SU-DHL-6 (cell line): ENCODE measurements around the gene INTS6.

ENCODE experiments used
- H2AFZ ChIP-seq: fragments of 200-600 bp; sonication (generic); 2 replicates; pipeline ENCODE4 v1.6.1; 2014; ENCODE audit warnings: low read depth, mild to moderate bottlenecking, moderate library complexity, mixed read lengths, antibody characterized with exemption, low read length; ENCODE audit not compliant: severe bottlenecking
- H3F3A ChIP-seq: fragments of 200-600 bp; shearing (Covaris generic); 2 replicates; pipeline ENCODE4 v1.6.0; 2016; ENCODE audit warnings: antibody characterized with exemption, mild to moderate bottlenecking; ENCODE audit not compliant: insufficient read depth
- H3K27ac ChIP-seq: fragments of 200-600 bp; sonication (generic); 2 replicates; pipeline ENCODE4 v1.5.1; 2016; ENCODE audit warnings: low read depth, mild to moderate bottlenecking, low read length, moderate library complexity, mixed read lengths
- H3K27me3 ChIP-seq: fragments of 200-600 bp; sonication (generic), shearing (Covaris generic); 2 replicates; pipeline ENCODE4 v1.6.0; 2014; ENCODE audit warnings: mild to moderate bottlenecking, low read length
- H3K36me3 ChIP-seq: fragments of 200-600 bp; sonication (generic); 2 replicates; pipeline ENCODE4 v1.6.1; 2014; ENCODE audit warnings: mild to moderate bottlenecking, low read length, mixed read lengths
- H3K4me2 ChIP-seq: fragments of 300-600, 200-600 bp; shearing (Covaris generic), sonication (generic); 2 replicates; pipeline ENCODE4 v1.6.0; 2014; ENCODE audit warnings: low read length, low read depth, mild to moderate bottlenecking; ENCODE audit not compliant: poor library complexity, severe bottlenecking
- H3K4me3 ChIP-seq: fragments of 200-600 bp; sonication (generic); 2 replicates; pipeline ENCODE4 v1.5.1; 2014; ENCODE audit warnings: antibody characterized with exemption, low read length, mild to moderate bottlenecking, mixed read lengths; ENCODE audit not compliant: insufficient read depth, poor library complexity, severe bottlenecking
- H3K79me2 ChIP-seq: fragments of 200-600 bp; sonication (generic); 2 replicates; pipeline ENCODE4 v1.6.1; 2014; ENCODE audit warnings: mild to moderate bottlenecking, low read length, moderate library complexity; ENCODE audit not compliant: insufficient read depth
- H3K9ac ChIP-seq: fragments of 200-600 bp; sonication (generic); 2 replicates; pipeline ENCODE4 v1.7.0; 2014; ENCODE audit warnings: mild to moderate bottlenecking, low read length
- H3K9me2 ChIP-seq: fragments of 200-600 bp; sonication (generic); replicated peaks from 2 replicates; pipeline ENCODE4 v1.6.1; 2014; ENCODE audit warnings: low read length; ENCODE audit not compliant: insufficient read depth
- H3K9me3 ChIP-seq: fragments of 200-600 bp; sonication (generic); 2 replicates; pipeline ENCODE4 v1.6.1; 2014; ENCODE audit warnings: low read length, mixed read lengths; ENCODE audit not compliant: insufficient read depth
- H4K20me1 ChIP-seq: fragments of 200-600 bp; sonication (generic); 2 replicates; pipeline ENCODE4 v1.6.1; 2014; ENCODE audit warnings: low read depth, mild to moderate bottlenecking, antibody characterized with exemption, low read length, moderate library complexity, mixed read lengths
- EZH2phosphoT487 ChIP-seq: fragments of 200-600 bp; sonication (generic), shearing (Covaris generic); conservative IDR thresholded peaks from 2 replicates; pipeline ENCODE4 v1.6.1; 2018; ENCODE audit warnings: mild to moderate bottlenecking, antibody characterized with exemption, low read length, moderate library complexity, mixed read lengths
- TF ChIP-seq, protein P1 (sequence below): fragments of 200-600 bp; sonication (generic); IDR thresholded peaks from one replicate; pipeline ENCODE4 v1.5.1; 2017; ENCODE audit warnings: antibody characterized with exemption, mild to moderate bottlenecking, low read length, moderate library complexity; ENCODE audit not compliant: insufficient read depth, poor library complexity, severe bottlenecking

INTS6 gene

DNA sequence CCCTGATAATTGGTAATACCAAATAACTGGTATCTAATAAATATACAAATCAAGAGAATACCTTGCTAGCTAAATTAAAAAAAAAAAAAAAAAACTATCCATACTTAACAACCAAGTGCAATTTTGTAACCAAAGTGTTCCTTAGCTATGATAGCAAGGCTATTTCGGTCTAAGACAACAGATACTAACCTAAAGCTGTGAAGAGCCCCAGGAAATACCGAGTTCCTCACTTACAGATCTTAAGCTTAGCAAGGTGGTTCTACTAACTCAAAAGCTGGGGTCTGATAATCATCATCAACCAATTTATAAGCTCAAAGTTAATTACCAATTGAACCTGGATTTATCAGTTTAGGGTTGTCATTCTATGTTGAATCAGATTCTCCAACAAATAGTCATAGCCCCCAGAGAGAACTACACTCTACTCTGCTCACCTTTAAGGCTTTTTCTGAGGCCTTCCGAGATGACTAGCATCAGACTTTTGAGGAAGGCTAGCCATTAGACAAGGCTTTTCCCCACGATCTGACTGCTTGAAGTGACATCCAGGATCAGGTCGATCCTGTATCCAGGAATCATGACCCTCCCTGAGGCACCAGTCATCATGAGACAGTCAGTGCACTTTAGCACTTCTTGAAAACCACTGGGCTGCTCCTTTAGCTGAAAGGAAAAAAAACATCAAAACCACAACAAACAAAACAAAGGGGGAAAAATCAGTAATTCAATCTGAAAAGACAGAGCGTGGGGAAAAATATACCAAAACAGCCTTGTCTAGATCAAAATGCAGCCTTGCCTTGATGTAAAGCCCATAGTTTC is 31.9 kb downstream of the INTS6 start:
- Histone ChIP-seq H3K36me3 (peaks cover 27% of the 10 kb centered on the region), H3K4me3 (peak overlapping the region; percentile 25), H3F3A (peaks cover 45% of the 10 kb centered on the region; the same call in 1 of the 2 replicates), H3K79me2 (peaks cover 95% of the 10 kb centered on the region), H3K4me2 (peak overlapping the region; percentile 58), H3K9me3 (peaks cover 7% of the 10 kb centered on the region; the same call in 1 of the 2 replicates), H3K9ac (peak overlapping the region; percentile 32), H3K9me2 (no peaks in the 10 kb centered on the region), H3K27me3 (no peaks in the 10 kb centered on the region), H4K20me1 (no peaks in the 10 kb centered on the region), H3K27ac (peak overlapping the region; percentile 83), H2AFZ (no peak overlapping the region)
- TF ChIP-seq EZH2phosphoT487, result no peak
- TF ChIP-seq, protein P1, sequence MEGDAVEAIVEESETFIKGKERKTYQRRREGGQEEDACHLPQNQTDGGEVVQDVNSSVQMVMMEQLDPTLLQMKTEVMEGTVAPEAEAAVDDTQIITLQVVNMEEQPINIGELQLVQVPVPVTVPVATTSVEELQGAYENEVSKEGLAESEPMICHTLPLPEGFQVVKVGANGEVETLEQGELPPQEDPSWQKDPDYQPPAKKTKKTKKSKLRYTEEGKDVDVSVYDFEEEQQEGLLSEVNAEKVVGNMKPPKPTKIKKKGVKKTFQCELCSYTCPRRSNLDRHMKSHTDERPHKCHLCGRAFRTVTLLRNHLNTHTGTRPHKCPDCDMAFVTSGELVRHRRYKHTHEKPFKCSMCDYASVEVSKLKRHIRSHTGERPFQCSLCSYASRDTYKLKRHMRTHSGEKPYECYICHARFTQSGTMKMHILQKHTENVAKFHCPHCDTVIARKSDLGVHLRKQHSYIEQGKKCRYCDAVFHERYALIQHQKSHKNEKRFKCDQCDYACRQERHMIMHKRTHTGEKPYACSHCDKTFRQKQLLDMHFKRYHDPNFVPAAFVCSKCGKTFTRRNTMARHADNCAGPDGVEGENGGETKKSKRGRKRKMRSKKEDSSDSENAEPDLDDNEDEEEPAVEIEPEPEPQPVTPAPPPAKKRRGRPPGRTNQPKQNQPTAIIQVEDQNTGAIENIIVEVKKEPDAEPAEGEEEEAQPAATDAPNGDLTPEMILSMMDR, result no peak

DNA sequence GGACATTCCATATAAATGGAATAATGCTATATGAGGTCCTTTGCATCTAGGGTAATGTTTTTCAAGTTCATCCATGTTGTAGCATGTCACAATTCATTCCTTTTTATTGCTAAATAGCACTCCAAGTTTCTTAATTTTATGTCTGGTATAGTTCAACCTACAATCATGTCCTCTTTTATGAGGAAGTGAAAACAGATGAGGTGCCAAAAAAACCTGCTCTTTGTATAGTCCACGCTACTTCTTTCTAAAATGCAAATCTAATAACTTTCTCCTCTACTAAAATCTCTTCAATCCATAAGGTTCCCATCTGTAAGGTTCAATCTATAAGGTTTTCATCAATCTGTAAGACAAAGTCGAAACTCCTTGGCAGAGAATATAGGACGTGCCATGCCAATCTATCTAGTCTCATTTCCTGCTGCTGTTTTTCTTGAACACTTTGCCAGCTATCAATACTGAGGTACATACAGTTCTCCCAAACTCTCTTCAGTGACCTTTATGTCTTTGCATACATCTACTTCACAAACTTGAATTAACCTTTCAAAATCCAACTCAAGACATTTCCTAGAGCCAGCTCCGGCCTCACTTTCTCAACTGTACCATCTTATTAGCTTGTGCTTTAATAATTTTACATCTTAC is 33.7 kb downstream of the INTS6 start:
- Histone ChIP-seq H3F3A (peaks cover 36% of the 10 kb centered on the region; the same call in 1 of the 2 replicates), H3K79me2 (peaks cover 95% of the 10 kb centered on the region), H3K9me2 (no peaks in the 10 kb centered on the region), H4K20me1 (no peaks in the 10 kb centered on the region), H3K4me2 (peak overlapping the region; percentile 58), H3K36me3 (peaks cover 43% of the 10 kb centered on the region), H3K4me3 (peak overlapping the region; percentile 33), H3K9me3 (peaks cover 14% of the 10 kb centered on the region; the same call in 1 of the 2 replicates), H2AFZ (peak overlapping the region; percentile 5), H3K9ac (peak overlapping the region; percentile 50), H3K27ac (peak overlapping the region; percentile 83), H3K27me3 (no peaks in the 10 kb centered on the region)
- no peak for TF ChIP-seq EZH2phosphoT487
- TF ChIP-seq, protein P1, result no peak

DNA sequence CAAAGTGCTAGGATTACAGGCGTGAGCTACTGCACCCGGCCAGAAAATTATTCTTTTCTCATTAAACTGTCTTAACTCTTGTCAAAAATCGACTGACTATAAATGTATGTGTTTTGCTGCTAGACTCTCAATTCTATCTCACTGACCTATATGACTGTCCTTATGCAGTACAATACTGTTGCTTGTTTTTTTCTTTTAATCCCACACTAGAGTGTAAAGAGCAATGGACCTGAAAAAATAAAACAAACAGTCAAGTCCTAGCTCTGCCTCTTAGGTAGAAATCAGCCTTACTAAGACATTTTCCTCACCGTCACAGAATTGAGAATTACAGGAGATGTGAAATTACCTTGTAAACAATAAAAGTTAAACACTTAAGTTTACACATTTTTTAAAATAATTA is 35.1 kb downstream of the INTS6 start:
- peaks cover 31% of the 10 kb centered on the region; the same call in 1 of the 2 replicates for H3F3A ChIP-seq
- H2AFZ ChIP-seq, result no peak overlapping the region
- peaks cover 95% of the 10 kb centered on the region for H3K79me2 ChIP-seq
- no peak overlapping the region for H3K4me2 ChIP-seq
- H3K9me2 ChIP-seq, result no peaks in the 10 kb centered on the region
- peaks cover 43% of the 10 kb centered on the region for H3K36me3 ChIP-seq
- peak overlapping the region; percentile 83; the same call in 1 of the 2 replicates for H3K27ac ChIP-seq
- no peaks in the 10 kb centered on the region for H3K27me3 ChIP-seq
- H3K9ac ChIP-seq, result no peak overlapping the region
- H3K4me3 ChIP-seq, result no peak overlapping the region
- TF ChIP-seq EZH2phosphoT487, result no peak
- TF ChIP-seq, protein P1, result no peak
- peaks cover 14% of the 10 kb centered on the region; the same call in 1 of the 2 replicates for H3K9me3 ChIP-seq
- no peaks in the 10 kb centered on the region for H4K20me1 ChIP-seq
